ENCODE data around the gene CSF1. TPM values are rescaled to one million over a fixed set of nuclear protein-coding genes. Genes with fewer than 3 reads are reported as not detected.

CSF1 gene
- total RNA-seq, 1 donor: 23.2 TPM

DNA sequence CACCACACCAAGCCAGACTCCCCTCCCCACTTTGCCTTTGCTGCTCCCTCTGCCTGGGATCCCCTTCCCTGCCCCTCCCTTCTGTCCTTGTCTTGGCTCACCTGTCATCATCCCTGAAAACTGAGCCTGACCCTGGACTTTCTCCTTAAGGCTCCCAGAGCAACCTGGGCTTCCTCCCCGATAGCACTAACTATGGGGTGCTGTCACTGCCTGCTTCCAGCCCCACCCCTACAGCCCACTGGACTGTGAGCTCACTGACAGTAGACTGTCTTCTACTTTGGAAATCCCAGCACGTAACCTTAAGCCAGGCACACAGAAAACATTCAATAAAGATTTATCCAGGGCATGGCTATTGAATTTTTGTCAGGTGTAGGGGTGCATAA lies 9.5 kb upstream of the CSF1 start:
- no peak for DNase-seq (ENCODE audit: low read depth in 2 of 3, low spot score in 2 of 3)

- DNase-seq (ENCODE audit: low read depth in 2 of 3, low spot score in 2 of 3): no peak
These were observed 9.0 kb upstream of the CSF1 start for GRCh38 chr1:109901524-109902145.

DNA sequence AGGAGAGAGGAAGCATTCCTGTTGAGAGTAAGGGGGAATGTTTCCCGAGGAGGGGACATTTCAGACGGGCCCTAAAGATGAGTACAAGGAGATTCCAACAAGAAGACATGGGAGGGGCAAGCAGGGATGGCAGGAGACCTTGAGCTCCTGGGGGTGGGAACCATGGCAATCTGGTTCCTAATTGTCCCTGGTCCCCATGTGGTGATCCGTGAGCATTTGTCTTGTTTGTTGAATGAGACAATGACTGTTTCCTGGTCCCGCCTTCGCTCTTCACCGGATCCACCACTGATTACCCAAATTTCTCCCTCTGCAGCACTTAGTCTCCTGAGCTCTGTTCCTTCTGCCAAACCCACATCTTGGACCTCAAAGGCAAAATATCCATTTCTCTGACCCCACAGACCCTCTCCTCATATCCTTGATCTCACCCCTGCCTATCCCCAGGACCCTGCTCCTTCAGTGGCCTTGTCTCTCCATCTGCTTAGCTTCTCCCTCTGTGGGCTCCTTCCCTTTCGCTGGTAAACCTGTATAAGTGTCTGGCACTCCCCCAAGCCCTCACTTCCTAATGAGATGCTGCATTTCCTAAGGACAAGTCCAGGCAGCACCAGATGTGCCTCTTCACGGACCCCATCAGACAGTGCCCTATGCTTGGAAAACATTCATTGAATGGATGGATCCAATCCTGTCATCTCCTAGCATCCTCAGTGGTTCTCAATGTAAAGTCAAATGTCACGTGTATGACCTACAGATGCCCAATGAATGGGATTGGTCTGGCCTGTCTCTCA lies 8.3 kb upstream of the CSF1 start:
- DNase-seq (ENCODE audit: low read depth in 2 of 3, low spot score in 2 of 3): no peak

GRCh38 chr1:109903376-109903930 lies 7.2 kb upstream of the CSF1 start:
- DNase-seq (ENCODE audit: low read depth in 2 of 3, low spot score in 2 of 3): no peak

- no peak for DNase-seq (ENCODE audit: low read depth in 2 of 3, low spot score in 2 of 3)
These were observed 6.4 kb upstream of the CSF1 start for GRCh38 chr1:109904105-109904817.

DNA sequence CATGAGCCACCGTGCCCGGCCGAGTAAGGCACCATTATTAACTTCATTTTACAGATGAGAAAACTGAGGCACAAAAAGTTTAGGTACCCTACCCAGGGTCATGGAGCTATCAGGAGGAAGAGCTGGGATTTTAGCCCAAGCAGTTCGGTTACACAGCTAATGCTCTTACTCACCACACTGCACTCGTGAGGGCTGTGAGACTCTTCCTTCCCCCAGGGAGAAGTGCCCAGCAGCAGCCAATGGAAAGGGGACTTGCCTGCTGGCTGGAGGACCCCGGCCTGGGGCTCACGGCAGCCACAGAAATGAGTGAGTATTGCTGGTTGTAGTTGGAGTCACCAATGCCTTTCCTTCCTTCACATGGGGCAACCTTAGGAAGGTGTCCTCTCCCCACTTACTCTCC lies 5.2 kb upstream of the CSF1 start:
- DNase-seq (ENCODE audit: low read depth in 2 of 3, low spot score in 2 of 3): no peak

- peak in 2 of 3 donors; percentile 28 for DNase-seq (ENCODE audit: low read depth in 2 of 3, low spot score in 2 of 3)
These were observed 4.3 kb upstream of the CSF1 start for GRCh38 chr1:109906160-109906838.

DNA sequence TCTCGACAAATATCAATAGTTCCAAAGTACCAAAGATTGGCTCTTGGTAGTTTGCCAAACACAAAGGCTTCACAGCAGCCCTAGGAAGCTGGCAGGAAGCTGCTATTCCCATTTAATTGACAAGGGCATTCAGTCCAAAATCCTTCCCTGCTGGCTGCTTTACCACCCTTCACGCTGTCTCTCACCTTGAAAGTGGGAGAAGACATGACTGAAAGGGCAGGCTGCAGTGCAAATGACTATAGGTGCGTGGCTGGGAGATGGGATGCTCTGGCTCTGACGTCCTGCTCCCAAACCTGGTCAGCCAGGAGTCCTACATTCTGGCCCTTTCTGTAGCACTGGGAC lies 3.8 kb upstream of the CSF1 start:
- no peak for DNase-seq (ENCODE audit: low read depth in 2 of 3, low spot score in 2 of 3)

- no peak for DNase-seq (ENCODE audit: low read depth in 2 of 3, low spot score in 2 of 3)
These were observed 3.4 kb upstream of the CSF1 start for GRCh38 chr1:109907190-109907774.

DNA sequence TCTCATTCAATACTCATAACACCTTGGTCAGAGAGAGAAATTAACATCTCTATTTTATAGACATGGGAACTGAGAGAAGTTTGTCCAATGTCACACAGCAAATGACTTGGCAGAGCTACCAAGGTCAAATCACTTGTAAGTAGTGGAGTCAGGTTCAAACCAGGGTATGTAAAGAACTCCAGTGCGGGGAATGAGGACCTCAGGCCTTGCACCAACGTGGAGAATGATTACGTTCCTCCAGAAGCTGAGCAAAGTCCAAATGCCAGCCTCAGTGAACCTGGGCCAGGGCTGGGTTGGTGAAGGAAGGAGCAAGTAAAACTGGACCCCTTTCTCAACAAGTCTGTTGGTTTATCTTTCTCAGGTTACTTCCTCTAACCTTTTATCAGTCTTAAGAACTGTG lies 1.8 kb upstream of the CSF1 start:
- DNase-seq (ENCODE audit: low read depth in 2 of 3, low spot score in 2 of 3): no peak

DNA sequence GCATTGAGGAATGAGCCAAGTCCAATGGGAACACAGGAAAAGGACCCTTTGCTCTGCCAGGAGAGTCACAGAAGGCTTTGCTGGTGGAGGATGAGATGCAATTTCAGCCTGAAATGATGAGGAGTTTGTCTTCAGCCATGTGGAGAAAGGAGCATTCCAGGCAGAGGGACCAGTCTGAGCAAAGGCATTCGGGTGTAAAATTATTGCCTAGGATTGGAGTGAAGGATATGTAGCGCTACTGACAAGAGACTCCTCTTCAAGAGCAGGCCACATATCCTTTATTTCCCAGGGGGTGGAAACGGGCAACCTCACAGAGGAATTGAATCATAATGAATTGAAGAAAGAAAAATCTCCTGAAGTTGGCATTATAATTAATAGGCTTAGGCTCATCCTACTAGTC lies 1.1 kb upstream of the CSF1 start:
- DNase-seq (ENCODE audit: low read depth in 2 of 3, low spot score in 2 of 3): no peak

- DNase-seq (ENCODE audit: low read depth in 2 of 3, low spot score in 2 of 3): no peak
These were observed 532 bp downstream of the CSF1 start for GRCh38 chr1:109910963-109911798.

DNA sequence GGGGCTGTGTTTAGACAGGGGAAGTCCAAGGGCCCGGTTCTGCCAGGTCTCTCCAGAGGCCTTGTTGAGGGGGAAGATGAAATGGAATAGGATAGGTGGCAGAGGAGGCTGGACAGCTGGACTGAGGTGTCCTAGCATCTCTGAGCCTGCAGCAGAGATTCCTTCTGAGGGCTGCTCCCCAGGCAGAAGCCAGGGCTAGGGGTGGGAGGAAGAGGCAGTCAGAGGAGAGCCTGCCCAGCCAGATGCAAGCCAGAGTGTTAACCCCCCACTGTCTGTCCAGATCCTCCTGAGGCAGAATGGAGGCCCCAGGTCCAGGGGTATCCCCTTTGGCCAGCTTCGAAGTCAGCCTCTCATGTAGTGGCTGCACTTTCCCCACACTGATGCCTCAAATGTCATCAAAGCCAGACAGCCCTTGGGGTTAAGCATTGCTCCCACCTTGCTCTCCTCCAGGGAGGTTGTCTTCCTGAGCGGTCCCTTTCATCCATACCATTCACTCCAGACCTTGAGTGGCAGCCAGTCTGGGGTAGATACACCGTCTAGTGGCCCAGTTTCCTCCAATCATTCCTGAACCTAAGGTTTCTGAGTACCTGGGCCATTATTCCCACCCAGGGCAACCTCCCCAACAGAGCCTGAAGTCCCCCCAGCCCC lies 1.7 kb downstream of the CSF1 start:
- no peak for DNase-seq (ENCODE audit: low read depth in 2 of 3, low spot score in 2 of 3)

- DNase-seq (ENCODE audit: low read depth in 2 of 3, low spot score in 2 of 3): no peak
These were observed 2.2 kb downstream of the CSF1 start for GRCh38 chr1:109912873-109913272.

DNA sequence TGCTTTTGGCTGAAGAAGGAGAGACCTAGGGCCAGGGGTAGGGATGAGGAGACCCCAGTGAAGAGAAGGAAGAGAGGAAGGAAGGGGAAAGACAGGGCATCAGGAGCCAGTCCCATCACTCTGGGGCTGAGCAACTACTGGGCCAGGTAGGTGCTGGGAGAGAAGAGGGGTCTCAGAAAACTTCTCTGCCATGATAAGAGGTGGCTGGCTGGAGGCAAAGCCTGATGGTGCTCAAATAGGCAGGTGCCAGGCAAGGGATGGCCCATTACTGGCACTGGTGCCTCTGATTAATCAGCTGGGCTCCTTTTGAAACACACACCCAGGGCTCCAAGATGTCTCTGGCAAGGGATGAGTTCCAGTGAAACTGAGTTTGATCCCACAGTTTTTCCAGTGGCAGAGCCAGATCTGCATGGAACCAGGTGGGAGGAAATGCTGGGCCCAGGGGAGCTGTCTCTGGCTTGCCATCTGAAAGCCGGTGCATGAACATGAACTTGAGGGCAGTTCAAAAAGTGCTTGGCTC lies 2.8 kb downstream of the CSF1 start:
- no peak for DNase-seq (ENCODE audit: low read depth in 2 of 3, low spot score in 2 of 3)

- no peak for DNase-seq (ENCODE audit: low read depth in 2 of 3, low spot score in 2 of 3)
These were observed 4.1 kb downstream of the CSF1 start for GRCh38 chr1:109914587-109915240.

DNA sequence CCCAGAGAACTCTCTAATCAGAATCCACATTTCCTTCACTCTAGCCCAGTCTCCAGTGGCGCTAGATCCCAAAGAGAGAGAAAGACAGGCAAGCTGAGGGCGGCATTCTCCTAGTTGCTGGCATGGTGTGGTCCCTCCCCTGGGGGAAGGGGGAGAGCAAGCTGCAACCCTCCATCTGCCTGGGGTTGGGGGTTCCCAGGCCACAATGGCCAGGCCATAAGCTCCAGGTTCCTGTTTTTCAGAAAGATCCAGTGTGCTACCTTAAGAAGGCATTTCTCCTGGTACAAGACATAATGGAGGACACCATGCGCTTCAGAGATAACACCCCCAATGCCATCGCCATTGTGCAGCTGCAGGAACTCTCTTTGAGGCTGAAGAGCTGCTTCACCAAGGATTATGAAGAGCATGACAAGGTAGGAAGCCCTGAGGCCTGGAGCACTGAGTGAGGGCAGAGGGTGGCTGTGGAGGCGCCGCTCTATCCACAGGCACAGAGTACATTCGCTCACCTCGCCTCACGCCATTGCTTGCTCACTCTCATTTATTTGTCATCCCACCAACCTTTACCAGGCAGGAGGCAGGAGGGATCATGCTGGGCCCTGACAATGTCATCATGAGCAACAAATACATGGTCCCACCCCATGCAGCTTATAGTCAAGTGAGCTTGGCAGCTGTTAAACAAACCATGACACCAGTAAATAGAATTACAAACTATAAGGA lies 6.6 kb downstream of the CSF1 start:
- DNase-seq (ENCODE audit: low read depth in 2 of 3, low spot score in 2 of 3): peak in 1 of 3 donors; percentile 34

All from hematopoietic multipotent progenitor cell (in vitro differentiated cells).